OCI-LY1 (cell line): Measurements from ENCODE around the gene RPL22.
A peak's percentile ranks its signal among the peaks of the same experiment; 100 is the strongest.

Experiments
- H2AFZ ChIP-seq: fragments of 200-600 bp; sonication (generic), shearing (Covaris generic); 2 replicates; pipeline ENCODE4 v1.6.0; 2014; ENCODE audit warnings: antibody characterized with exemption, mild to moderate bottlenecking, low read length
- H3F3A ChIP-seq: fragments of 200-600 bp; sonication (generic), shearing (Covaris generic); 2 replicates; pipeline ENCODE4 v1.6.0; 2014; ENCODE audit warnings: mild to moderate bottlenecking, antibody characterized with exemption, low read length, moderate library complexity; ENCODE audit not compliant: insufficient read depth
- H3K27ac ChIP-seq: fragments of 200-600 bp; sonication (generic); 2 replicates; pipeline ENCODE4 v1.5.1; 2014; ENCODE audit warnings: low read length, mixed run types, mild to moderate bottlenecking, low read depth; ENCODE audit not compliant: poor library complexity, severe bottlenecking
- H3K27me3 ChIP-seq: fragments of 200-600 bp; sonication (generic); 2 replicates; pipeline ENCODE4 v1.6.0; 2014; ENCODE audit warnings: antibody characterized with exemption, mild to moderate bottlenecking, low read length, moderate library complexity; ENCODE audit not compliant: insufficient read depth
- H3K36me3 ChIP-seq: fragments of 200-600 bp; sonication (generic); 2 replicates; pipeline ENCODE4 v1.6.1; 2014; ENCODE audit warnings: mild to moderate bottlenecking, antibody characterized with exemption, low read length, moderate library complexity, mixed read lengths; ENCODE audit not compliant: insufficient read depth
- H3K4me1 ChIP-seq: fragments of 200-600 bp; sonication (generic); 2 replicates; pipeline ENCODE4 v1.5.1; 2014; ENCODE audit warnings: mild to moderate bottlenecking, low read length, moderate library complexity; ENCODE audit not compliant: insufficient read depth, severe bottlenecking
- H3K4me2 ChIP-seq: fragments of 200-600 bp; sonication (generic), shearing (Covaris generic); 2 replicates; pipeline ENCODE4 v1.6.1; 2014; ENCODE audit warnings: low read length
- H3K4me3 ChIP-seq: fragments of 200-600 bp; sonication (generic); 2 replicates; pipeline ENCODE4 v1.5.1; 2014; ENCODE audit warnings: low read length, low read depth, mild to moderate bottlenecking, mixed read lengths; ENCODE audit not compliant: poor library complexity, severe bottlenecking
- H3K79me2 ChIP-seq: fragments of 200-600 bp; shearing (Covaris generic); 2 replicates; pipeline ENCODE4 v1.6.1; 2016; ENCODE audit warnings: mixed run types, low read length, mixed read lengths; ENCODE audit not compliant: insufficient read depth
- H3K9ac ChIP-seq: fragments of 200-600 bp; sonication (generic), shearing (Covaris generic); 2 replicates; pipeline ENCODE4 v1.6.1; 2014; ENCODE audit warnings: mild to moderate bottlenecking, low read length, mixed read lengths
- H3K9me2 ChIP-seq: fragments of 200-600 bp; sonication (generic), shearing (Covaris generic); 2 replicates; pipeline ENCODE4 v1.6.1; 2014; ENCODE audit warnings: low read depth, mild to moderate bottlenecking, low read length, mixed read lengths
- H3K9me3 ChIP-seq: fragments of 200-600 bp; shearing (Covaris generic); 2 replicates; pipeline ENCODE4 v1.6.1; 2014; ENCODE audit warnings: low read length, mixed read lengths
- H4K20me1 ChIP-seq: fragments of 200-600 bp; sonication (generic), shearing (Covaris generic); 2 replicates; pipeline ENCODE4 v1.6.0; 2016; ENCODE audit warnings: mild to moderate bottlenecking, low read length; ENCODE audit not compliant: insufficient read depth
- CTCF ChIP-seq: fragments of 200-600 bp; sonication (generic), shearing (Covaris generic); IDR thresholded peaks from 2 replicates; pipeline ENCODE4 v1.5.1; 2017; ENCODE audit warnings: mild to moderate bottlenecking, antibody characterized with exemption, low read length, moderate library complexity, mixed read lengths
- EZH2 ChIP-seq: fragments of 200-600 bp; sonication (generic), shearing (Covaris generic); IDR thresholded peaks from 2 replicates; pipeline ENCODE4 v1.8.0; 2017; ENCODE audit warnings: borderline replicate concordance, mixed run types, mild to moderate bottlenecking, antibody characterized with exemption, low read length, moderate library complexity, mixed read lengths

RPL22 gene

GRCh38 chr1:6197746-6198427 is 1.5 kb downstream of the RPL22 start:
- H3K9me2 ChIP-seq, result no peaks in the 10 kb centered on the region
- H3F3A ChIP-seq, result no peaks in the 10 kb centered on the region
- H3K36me3 ChIP-seq, result peaks cover 52% of the 10 kb centered on the region
- H3K27me3 ChIP-seq, result no peaks in the 10 kb centered on the region
- H3K9ac ChIP-seq, result peak overlapping the region; percentile 96
- peaks cover 2% of the 10 kb centered on the region; the same call in 1 of the 2 replicates for H4K20me1 ChIP-seq
- H2AFZ ChIP-seq, result no peak overlapping the region
- TF ChIP-seq EZH2, result no peak
- no peak for TF ChIP-seq CTCF
- no peaks in the 10 kb centered on the region for H3K9me3 ChIP-seq
- peak overlapping the region; percentile 91 for H3K4me2 ChIP-seq
- peaks cover 40% of the 10 kb centered on the region for H3K79me2 ChIP-seq
- H3K27ac ChIP-seq, result no peak overlapping the region
- H3K4me3 ChIP-seq, result peak overlapping the region; percentile 92
- peaks cover 27% of the 10 kb centered on the region for H3K4me1 ChIP-seq

GRCh38 chr1:6191968-6192367 is 7.4 kb downstream of the RPL22 start:
- TF ChIP-seq EZH2 (no peak), CTCF (no peak)

GRCh38 chr1:6188466-6188865 is 10.9 kb downstream of the RPL22 start:
- no peak for TF ChIP-seq CTCF
- no peak for TF ChIP-seq EZH2
- no peaks in the 10 kb centered on the region for H3F3A ChIP-seq
- H4K20me1 ChIP-seq, result no peaks in the 10 kb centered on the region
- no peak overlapping the region for H3K9ac ChIP-seq
- H3K27me3 ChIP-seq, result no peaks in the 10 kb centered on the region
- no peaks in the 10 kb centered on the region for H3K4me1 ChIP-seq
- no peaks in the 10 kb centered on the region for H3K79me2 ChIP-seq
- no peak overlapping the region for H3K4me3 ChIP-seq
- no peak overlapping the region for H2AFZ ChIP-seq
- H3K9me3 ChIP-seq, result no peaks in the 10 kb centered on the region
- H3K27ac ChIP-seq, result no peak overlapping the region
- no peak overlapping the region for H3K4me2 ChIP-seq
- no peaks in the 10 kb centered on the region for H3K9me2 ChIP-seq
- H3K36me3 ChIP-seq, result peaks cover 88% of the 10 kb centered on the region

More at GRCh38 chr1:6191968-6192367, 7.4 kb downstream of the RPL22 start:
- H3K9ac ChIP-seq, result no peak overlapping the region
- H3F3A ChIP-seq, result no peaks in the 10 kb centered on the region
- H3K4me3 ChIP-seq, result no peak overlapping the region
- no peaks in the 10 kb centered on the region for H3K27me3 ChIP-seq
- H3K9me3 ChIP-seq, result no peaks in the 10 kb centered on the region
- no peak overlapping the region for H3K27ac ChIP-seq
- no peak overlapping the region for H2AFZ ChIP-seq
- no peaks in the 10 kb centered on the region for H3K4me1 ChIP-seq
- peaks cover 11% of the 10 kb centered on the region for H3K79me2 ChIP-seq
- no peaks in the 10 kb centered on the region for H3K9me2 ChIP-seq
- no peak overlapping the region for H3K4me2 ChIP-seq
- peaks cover 95% of the 10 kb centered on the region for H3K36me3 ChIP-seq
- peaks cover 2% of the 10 kb centered on the region; the same call in 1 of the 2 replicates for H4K20me1 ChIP-seq
